Activated CD4-positive, CD25-positive, alpha-beta regulatory T cell (primary cell): ENCODE measurements around the gene NPC1.
"Not testable (repeated sequence)": the region's sequence is repeated elsewhere in the genome, so short reads cannot be mapped to it uniquely, and the experiment has no call there.

ENCODE experiments used
- DNase-seq, 4 experiments: peaks; one replicate each; lab custom pipeline; 2025; lab: John Stamatoyannopoulos, UW

The NPC1 gene

DNA sequence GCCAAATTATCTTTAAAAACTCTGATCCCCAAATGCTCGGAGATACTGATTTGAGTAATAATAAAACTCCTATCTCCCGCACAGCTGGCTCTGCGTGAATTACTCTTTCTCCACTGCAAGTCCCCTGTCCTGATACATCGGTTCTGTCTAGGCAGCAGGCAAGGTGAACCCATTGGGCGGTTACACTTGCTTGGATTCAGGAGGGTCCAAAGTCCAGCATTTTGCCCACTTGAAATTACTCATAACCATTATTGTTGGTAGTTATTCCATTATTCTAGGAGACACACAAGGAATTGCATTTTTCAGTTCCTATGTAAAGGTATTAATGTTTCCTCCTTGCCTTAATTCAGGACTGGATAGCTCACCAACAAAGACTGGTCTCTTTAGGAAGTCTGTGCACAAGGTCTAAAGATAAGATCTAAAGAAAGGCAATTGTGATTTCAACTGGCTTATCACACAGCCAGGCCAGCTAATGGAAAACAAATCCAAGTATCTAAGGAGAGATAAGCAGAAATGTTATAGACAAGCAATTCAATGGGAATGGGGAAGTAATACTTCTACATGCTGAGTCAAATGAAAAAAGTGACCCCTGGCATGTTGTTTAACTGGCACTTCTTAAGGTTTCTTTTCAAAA is 23.2 kb upstream of the NPC1 start:
- no peak for DNase-seq

DNA sequence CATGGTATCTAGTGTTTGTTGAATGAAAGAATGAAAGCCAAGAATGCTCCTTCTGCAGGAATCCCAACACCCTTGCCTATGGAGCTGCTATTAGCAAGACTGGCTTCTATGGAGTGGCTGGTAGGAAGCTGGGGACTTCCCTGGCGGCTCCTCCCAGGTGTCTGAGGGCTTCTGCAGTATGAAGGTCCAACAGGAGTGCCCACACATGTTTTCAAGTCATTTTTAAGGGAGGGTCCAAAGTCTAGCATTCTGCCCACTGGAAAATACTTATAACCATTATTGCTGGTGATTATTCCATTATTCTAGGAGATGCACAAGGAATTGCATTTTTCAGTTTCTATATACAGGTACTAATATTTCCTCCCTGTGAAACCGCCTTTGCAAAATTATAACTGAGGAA is 21.9 kb upstream of the NPC1 start:
- no peak for DNase-seq

DNA sequence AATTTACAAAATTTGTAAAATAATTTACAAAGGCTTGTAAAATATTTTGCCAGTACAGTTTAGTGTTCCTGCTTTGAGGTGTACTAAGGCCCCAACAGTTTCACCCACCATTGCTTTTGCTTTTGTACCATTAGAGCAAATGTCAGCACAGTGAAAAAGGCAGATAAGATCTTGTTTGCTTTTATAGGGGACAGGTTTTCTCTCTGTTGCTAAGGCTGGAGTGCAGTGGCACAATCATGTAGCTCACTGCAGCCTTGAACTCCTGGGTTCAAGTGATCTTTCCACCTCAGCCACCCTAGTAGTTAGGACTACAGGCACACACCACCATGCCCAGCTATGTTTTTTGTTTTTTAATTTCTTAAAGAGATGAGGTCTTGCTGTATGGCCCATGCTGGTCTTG is 19.6 kb upstream of the NPC1 start:
- no peak for DNase-seq

DNA sequence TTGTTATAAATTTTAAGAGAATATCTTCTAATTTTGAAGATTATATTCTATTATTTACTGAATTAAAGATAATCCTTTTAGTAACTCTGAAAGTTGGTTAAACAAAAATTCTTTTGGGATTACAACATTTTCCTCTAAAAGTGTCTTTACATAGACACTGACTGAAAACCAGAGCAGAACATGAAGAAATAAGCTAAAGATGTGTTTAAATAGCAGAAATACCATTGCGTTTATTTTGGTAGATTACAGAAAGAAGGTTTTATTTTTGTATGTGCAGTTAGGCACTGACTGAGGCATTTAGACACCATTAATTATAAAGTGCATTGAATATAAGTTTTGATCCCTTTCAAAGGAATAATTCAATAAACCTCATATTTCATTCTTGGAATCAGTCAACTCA is 13.5 kb upstream of the NPC1 start:
- DNase-seq, result no peak

DNA sequence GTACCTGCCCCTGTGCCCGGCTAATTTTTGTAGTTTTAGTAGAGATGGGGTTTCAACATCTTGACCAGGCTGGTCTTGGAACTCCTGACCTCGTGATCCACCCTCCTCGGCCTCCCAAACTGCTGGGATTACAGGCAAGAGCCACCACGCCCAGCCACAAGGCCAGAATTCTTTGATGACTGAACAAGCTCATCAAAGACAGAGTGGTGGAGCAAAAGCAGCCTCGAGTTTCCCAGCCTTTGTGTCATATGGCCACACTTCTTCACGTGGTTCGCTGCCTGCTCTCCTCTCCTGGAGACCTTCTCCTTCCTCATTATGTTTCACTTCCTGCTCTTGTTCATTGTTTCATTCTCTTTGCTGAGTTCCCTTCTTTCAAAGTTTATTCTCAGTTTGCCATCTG is 9.9 kb upstream of the NPC1 start:
- no peak for DNase-seq

DNA sequence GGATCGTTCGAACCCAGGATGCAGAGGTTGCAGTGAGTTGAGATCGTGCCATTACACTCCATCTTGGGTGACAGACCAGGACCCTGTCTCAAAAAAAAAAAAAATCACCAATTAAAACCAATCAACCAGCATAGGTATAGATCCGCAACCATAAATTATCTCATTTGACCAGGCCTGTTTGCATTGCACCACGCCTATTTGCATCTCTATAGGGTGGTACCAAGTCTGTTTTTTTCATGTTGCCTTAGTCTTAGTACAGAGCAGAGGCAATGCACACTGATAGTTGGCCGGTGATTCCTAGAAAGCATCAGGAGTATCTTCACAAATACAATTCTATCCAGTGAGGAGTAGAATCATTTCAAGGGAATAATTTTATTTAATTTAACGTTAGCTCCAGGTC is 9.3 kb upstream of the NPC1 start:
- DNase-seq, result no peak

DNA sequence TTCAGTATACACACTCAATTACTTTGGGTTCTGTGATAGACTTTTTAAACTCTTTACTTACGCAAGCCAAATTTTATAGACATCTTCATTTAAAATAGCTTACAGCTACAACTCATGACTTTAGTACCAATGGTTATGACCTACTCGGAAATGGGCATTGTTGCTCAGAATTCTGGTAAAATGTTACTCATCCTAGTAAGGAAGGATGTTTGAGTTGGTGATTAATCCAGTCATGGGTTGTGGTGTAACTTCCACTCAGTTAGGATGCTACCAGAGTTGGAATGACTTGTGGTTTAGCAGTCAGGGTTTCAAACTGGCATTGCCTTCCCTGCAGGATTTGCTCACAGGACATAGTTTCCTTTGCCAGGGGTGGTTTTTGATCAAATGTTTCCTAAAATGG is 7.4 kb upstream of the NPC1 start:
- DNase-seq, result no peak

DNA sequence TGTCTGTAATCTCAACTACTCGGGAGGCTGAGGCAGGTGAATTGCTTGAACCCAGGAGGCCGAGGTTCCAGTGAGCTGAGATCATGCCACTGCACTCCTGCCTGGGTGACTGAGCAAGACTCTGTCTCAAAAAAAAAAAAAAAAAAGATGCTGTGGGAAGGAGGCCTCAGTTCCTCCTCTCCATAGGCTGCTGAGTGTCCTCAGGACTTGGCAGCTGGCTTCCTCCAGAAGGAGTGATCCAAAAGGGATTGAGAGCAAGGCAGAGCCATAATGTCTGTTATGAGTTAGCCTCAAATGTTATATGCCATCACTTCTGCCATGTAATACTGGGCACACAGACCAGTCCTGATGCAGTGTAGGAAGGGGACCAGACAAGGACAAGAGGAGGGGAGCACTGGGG is 6.6 kb upstream of the NPC1 start:
- DNase-seq, result no peak

DNA sequence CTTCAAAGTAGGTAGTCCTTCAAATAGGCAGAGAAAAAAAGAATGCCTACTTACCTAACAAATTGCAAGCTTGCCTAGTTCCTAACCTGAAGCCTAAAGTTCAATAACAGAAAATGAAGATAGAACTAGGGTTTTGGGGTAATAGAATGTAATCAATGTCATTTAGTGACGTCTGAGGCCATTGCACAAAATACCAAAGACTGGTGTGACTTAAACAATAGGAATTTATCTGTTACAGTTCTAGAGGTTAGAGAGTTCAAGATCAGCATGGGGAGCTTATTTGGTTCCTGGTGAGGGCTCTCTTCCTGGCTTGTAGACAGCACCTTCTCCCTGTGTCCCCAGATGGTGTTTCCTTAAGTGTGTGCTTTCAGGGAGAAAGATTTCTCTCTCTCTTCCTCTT is 4.7 kb upstream of the NPC1 start:
- DNase-seq, result no peak

DNA sequence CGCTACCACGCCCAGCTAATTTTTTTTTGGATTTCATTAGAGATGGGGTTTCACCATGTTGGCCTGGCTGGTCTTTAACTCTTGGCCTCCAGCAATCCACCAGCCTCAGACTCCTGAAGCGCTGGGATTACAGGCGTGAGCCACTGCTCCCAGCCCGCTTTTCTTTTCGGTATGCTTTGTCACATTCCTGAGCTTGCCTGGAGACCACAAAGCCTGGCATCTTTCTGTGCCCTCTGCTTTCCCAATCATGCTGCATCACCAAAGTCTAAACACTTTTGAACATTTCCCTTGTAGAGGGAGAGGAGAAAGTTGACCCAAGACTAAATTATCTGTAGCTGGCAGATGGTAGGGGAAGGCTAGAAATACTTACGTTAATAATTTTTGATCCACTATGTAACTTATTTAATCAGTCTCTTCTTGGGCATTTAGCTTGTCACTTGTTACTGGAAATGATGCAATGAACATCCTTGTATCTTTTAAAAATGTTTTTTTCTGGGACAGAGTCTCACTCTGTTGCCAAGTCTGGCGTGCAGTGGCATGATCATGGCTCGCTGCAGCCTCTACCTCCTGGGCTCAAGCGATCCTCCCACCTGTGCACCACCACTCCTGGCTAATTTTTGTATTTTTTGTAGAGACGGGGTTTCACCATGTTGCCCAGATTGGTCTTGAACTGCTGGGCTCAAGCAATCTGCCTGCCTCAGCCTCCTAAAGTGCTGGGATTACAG is 2.7 kb upstream of the NPC1 start:
- no peak for DNase-seq

DNA sequence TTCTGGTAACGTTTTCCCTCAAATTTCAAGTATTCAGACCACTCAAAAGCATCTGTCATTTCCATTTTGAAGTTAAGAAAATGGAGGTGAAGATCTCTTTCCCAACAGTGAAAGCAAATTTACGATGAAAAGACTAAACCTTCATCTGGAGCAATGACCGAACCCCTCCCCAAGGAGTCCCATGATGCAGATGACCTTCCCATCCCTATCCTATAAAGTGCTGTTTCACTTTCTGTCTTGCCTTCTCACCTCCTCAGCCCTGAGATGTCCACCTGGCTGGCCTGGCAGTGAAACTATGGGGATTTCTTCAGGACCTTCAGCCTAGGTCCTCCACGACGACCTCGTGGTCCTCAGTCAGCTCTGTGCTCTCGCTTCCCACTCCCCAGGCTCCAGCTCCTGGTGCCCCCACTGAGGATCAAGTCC is 925 bp upstream of the NPC1 start:
- no peak for DNase-seq

DNA sequence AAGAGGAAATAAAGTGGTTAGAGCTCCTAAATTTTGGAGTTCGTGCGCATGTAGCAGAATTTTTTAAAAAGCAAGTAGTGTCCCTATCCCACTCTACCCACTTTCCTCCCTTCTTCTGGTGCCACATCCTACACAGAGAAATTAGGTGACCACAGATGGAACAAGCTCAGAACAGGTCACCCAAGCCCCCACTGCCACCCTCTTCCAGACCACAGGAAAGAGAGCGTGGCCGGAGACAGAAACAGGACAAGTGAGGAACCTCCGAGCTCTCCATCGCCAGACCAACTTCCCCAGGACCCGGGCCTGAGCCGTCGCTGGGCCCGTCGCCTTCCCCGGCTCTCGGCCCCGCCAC is 433 bp downstream of the NPC1 start:
- no peak for DNase-seq

DNA sequence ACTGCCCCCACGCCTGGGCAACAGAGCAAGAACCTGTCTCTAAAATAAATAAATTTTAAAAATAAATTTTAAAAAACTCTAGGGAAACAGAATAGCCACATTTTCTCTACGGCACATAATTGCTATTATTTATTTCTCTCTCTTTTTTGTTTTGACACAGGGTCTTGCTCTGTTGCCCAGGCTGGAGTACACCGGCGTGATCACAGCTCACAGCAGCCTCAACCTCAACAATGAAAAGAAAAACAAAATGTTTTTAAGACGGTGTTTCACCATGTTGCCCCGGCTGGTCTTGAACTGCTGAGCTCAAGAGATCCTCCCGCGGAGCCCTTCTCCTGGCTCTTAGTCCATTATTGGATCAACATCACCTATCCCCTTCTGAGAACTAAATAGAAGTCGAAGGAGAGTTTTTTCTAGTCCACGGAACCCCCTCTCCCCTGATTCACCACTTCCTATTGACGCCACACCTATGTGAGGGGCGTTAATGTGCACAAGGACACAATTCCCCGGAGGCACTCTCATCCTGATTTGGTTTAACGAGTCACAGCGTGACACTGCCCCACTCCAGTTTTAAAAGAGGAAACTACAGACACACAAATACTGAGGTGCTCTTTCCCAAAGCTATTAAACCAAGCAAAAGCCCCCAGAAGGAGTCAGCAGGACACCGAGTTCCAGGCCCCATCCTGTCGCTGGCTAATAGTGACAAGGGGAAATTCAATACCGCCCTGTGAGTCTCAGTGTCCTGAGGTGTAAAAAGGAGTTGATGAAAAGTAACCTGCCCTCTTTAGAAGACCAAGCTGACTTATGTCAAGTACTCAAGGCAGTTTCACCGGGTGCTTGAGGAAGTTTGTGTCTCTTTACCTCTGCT is 1.1 kb downstream of the NPC1 start:
- no peak for DNase-seq

DNA sequence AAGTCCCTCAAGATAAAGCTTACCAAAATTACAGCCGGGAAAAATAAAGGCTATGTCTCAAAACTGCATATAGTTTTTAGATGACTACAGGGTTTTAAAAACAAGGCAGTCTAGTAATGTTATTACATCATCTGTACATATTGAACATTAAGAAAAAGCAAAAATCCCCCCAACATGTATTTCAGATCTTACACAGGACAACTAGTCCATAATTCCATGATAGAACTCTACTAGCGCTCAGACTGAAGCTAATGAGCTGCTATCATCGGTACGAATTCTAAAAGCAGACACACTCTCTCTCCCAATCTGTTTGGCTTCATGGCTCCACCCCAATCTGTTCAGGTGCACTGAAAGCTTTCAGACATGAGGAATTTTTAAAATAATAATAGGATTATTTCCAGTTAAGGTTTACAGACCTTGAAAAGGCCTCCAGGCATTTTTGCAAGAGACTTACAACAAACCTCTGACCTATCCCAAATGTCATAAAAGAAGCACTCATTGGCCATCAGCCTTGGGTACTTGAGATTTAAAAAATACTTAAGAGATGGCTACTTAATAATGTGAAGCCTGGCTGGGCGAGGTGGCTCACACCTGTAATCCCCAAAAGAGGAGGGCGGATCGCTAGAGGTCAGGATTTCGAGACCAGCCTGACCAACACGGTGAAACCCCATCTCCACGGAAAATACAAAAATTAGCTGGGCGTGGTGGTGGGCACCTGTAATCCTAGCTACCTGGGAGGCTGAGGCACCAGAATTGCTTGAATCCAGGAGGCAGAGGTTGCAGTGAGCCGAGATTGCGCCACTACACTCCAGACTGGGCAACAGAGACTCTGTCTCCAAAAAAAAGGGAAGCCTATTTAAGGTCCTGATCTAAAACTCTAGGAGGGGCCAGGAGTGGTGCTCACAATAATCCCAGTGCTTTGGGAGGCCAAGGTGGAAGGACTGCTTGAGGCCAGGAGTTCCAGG is 2.0 kb downstream of the NPC1 start:
- no peak for DNase-seq

DNA sequence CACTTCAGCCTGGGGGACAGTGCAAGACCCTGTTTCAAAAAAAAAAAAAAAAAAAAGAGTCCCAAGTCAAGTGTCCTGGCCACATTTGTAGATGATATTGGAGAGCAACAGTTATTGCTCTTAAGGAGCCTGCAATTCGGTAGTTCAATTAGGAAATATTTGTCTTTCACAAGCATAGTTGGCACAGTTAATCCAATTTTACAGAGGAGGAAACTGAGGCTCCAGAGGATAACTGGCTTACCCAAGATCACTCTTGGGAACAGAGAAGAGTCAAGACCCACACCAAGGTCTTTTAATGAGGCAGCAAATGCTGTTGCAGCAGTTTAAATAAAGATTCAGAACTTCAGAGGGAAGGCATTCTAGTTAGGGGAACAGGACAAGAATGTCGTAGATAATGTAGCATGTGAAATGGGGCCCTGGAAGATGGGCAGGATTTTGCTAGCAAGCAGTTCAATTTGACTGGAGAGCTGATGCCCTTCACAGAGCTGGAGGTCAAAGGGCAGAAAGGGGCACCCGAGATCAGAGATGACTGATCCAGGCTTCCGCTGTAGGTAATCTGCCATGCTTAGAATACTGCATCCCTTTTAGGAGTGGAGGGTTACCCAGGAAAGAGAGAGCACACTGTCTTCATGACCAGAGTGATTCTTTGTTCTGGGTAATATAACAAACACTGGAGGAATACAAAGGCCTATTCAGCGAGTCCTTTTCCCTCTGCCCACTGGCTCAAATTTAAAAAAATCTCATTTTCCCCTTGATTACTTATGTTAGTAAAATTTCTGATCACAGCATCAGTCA is 3.0 kb downstream of the NPC1 start:
- no peak for DNase-seq

DNA sequence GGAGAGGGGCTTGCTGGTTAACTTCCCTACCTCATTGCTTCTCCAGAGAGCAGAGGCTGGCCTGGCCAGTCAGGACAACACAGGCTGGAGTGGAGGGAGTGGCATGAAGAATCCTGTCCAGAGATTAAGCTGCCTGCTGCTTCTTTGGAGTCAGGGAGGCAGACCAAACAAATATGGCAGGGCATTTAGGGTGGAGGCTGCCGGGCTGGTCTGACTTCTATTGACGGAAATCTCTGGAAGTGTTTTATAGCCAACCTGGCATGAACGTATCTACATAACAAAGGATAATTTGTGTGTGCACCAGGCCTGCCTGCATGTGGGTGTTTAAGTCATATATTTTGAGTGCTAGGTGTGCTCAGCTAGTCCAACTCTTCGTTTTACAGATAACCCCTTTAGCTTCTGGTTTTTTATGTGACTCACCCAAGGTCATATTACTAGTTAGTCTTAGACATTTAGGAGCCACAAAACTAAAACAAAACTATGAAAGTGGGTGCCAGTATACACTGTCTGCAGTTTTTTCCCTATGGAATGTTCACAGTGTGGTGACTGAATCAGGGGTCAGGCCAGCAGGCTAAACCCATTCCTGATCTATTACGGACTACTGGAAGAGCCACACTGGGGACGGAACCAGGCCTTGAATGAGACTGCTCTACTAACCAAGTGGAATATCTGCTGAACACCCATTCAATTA is 5.5 kb downstream of the NPC1 start:
- DNase-seq, result no peak

DNA sequence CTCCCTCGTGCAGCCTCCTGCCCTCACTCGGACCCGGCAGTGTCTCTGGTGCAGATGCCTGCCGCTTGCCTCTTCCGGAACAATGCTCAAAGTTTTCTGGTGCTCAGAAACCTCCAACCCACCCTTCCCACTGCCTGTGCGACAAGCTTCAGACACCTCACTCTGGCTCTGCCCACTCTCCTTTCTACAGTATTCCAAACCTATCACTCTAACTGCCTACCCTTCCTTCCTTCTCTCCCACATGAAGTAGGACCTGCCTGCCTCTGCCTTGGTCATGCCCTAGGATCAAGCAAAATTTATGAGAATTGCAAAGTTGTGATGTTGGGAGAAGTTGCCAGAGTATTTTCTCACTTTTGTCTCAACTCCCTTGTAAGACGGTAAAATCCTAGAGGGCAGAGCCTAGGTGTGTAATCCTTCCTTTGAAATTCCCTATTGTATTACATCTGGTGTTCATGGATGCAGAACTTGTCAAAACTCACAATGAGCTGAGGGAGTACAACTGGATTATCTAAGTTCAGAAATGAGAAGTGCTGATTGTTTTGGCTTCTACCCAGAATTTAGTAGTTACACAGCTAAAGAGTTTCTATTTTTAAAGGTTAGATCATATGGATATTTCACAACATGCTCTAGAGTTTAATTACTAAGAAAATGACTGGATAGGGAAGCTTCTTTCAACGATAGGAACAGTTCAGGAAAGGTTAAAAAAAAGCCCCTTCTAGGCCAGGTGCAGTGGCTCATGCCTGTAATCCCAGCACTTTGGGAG is 7.2 kb downstream of the NPC1 start:
- DNase-seq, result no peak

DNA sequence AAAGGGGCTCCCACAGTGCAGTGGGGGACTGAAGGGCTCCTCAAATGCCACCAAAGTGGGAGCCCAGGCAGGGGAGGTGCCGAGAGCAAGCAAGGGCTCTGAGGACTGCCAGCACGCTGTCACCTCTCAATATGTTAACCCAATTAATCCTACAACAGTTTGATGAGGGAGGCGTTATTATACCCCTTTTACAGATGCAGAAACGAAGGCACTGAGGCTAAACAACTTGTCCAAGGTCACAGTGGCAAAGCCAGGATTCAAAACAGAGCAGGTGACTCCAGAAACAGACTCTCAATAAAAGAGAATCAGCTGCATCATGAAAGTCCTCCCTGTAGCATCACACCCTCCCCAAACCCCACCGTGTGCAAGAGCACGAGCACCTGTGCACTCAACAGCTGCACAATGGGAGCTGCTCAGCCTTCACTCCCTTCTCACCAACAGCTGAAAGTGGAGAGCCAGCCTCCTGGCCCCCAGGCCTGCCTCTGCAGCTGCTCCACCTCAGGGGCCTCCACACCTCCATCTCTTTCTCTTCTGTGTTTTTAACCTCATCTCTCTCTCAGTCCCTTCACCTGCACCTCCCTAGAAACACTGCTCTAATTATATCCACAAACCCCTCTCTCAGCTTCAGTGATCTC is 8.1 kb downstream of the NPC1 start:
- no peak for DNase-seq

DNA sequence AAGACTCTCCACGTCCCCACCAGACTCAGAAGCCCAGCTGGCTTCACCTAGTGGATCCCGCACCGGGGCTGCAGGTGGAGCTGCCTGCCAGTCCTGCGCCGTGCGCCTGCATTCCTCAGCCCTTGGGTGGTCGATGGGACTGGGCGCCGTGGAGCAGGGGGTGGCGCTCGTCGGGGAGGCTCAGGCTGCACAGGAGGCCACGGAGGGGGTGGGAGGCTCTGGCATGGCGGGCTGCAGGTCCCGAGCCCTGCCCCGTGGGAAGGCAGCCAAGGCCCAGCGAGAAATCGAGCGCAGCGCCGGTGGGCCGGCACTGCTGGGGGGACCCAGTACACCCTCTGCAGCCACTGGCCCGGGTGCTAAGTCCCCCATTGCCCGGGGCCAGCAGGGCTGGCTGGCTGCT is 8.8 kb downstream of the NPC1 start:
- not testable (repeated sequence) for DNase-seq
